KOPT-K1 (cell line): ENCODE measurements around the gene CPNE1.
A peak's percentile ranks its signal among the peaks of the same experiment; 100 is the strongest.
"Not testable (repeated sequence)": the region's sequence is repeated elsewhere in the genome, so short reads cannot be mapped to it uniquely, and the experiment has no call there.

Experiments
- H3K27ac ChIP-seq: fragments of 200-600 bp; sonication (generic); 2 replicates; pipeline ENCODE4 v1.5.1; 2016; ENCODE audit warnings: antibody characterized with exemption, mild to moderate bottlenecking, low read depth, low read length; ENCODE audit not compliant: poor library complexity, severe bottlenecking
- H3K36me3 ChIP-seq: fragments of 200-600 bp; sonication (generic); 2 replicates; pipeline ENCODE4 v1.5.1; 2017; ENCODE audit warnings: antibody characterized with exemption, mild to moderate bottlenecking, low read length, moderate library complexity; ENCODE audit not compliant: insufficient read depth
- H3K9me3 ChIP-seq: fragments of 200-600 bp; sonication (generic); 2 replicates; pipeline ENCODE4 v1.5.1; 2017; ENCODE audit warnings: antibody characterized with exemption, low read length, mild to moderate bottlenecking; ENCODE audit not compliant: insufficient read depth, poor library complexity, severe bottlenecking

The CPNE1 gene

GRCh38 chr20:35700625-35701148, 36.0 kb upstream of the CPNE1 start:
- Histone ChIP-seq H3K27ac (no peak overlapping the region), H3K9me3 (no peaks in the 10 kb centered on the region), H3K36me3 (peaks cover 54% of the 10 kb centered on the region)

- H3K36me3 ChIP-seq: peaks cover 53% of the 10 kb centered on the region
- H3K27ac ChIP-seq: peak overlapping the region; percentile 84
- no peaks in the 10 kb centered on the region for H3K9me3 ChIP-seq
Observed at GRCh38 chr20:35699957-35700624, 35.4 kb upstream of the CPNE1 start.

GRCh38 chr20:35699127-35699956, 34.6 kb upstream of the CPNE1 start, which contains the start of the genes NFS1 and ROMO1:
Gene NFS1 (minus strand): TSS chr20:35699352. CDS start chr20:35699288, 64 bp downstream.
Gene ROMO1 (plus strand): TSS chr20:35699405. CDS start chr20:35699633, 228 bp downstream.
- Histone ChIP-seq H3K27ac (peak within 1 kb of the TSS; percentile 84), H3K9me3 (no peaks in the 10 kb centered on the region), H3K36me3 (peaks cover 53% of the 10 kb centered on the region)

- Histone ChIP-seq H3K36me3 (peaks cover 52% of the 10 kb centered on the region), H3K27ac (peak overlapping the region; percentile 84), H3K9me3 (no peaks in the 10 kb centered on the region)
Observed at GRCh38 chr20:35698298-35699126, 33.8 kb upstream of the CPNE1 start.

- Histone ChIP-seq H3K9me3 (no peaks in the 10 kb centered on the region), H3K36me3 (peaks cover 50% of the 10 kb centered on the region), H3K27ac (peak overlapping the region; percentile 84)
Observed at GRCh38 chr20:35697696-35698297, 33.1 kb upstream of the CPNE1 start.

GRCh38 chr20:35695978-35696377, 31.3 kb upstream of the CPNE1 start:
- H3K36me3 ChIP-seq: peaks cover 46% of the 10 kb centered on the region
- no peaks in the 10 kb centered on the region for H3K9me3 ChIP-seq
- H3K27ac ChIP-seq: no peak overlapping the region

GRCh38 chr20:35695245-35695749, 30.6 kb upstream of the CPNE1 start:
- Histone ChIP-seq H3K9me3 (no peaks in the 10 kb centered on the region), H3K36me3 (peaks cover 45% of the 10 kb centered on the region), H3K27ac (no peak overlapping the region)

- Histone ChIP-seq H3K36me3 (peaks cover 82% of the 10 kb centered on the region), H3K27ac (no peak overlapping the region), H3K9me3 (no peaks in the 10 kb centered on the region)
Observed at GRCh38 chr20:35690265-35690664, 25.6 kb upstream of the CPNE1 start.

- not testable (repeated sequence) for H3K9me3 ChIP-seq, H3K27ac ChIP-seq
- peaks cover 59% of the 10 kb centered on the region for H3K36me3 ChIP-seq
Observed at GRCh38 chr20:35686872-35687271, 22.2 kb upstream of the CPNE1 start.

- H3K9me3 ChIP-seq, H3K27ac ChIP-seq: not testable (repeated sequence)
- peaks cover 56% of the 10 kb centered on the region for H3K36me3 ChIP-seq
Observed at GRCh38 chr20:35685368-35685767, 20.7 kb upstream of the CPNE1 start.

GRCh38 chr20:35681960-35682359, 17.3 kb upstream of the CPNE1 start:
- Histone ChIP-seq H3K27ac (no peak overlapping the region), H3K36me3 (peaks cover 41% of the 10 kb centered on the region), H3K9me3 (no peaks in the 10 kb centered on the region)

GRCh38 chr20:35680452-35681183, 15.9 kb upstream of the CPNE1 start:
- Histone ChIP-seq H3K27ac (no peak overlapping the region), H3K36me3 (peaks cover 36% of the 10 kb centered on the region), H3K9me3 (no peaks in the 10 kb centered on the region)

- H3K36me3 ChIP-seq: peaks cover 73% of the 10 kb centered on the region
- H3K9me3 ChIP-seq: no peaks in the 10 kb centered on the region
- no peak overlapping the region for H3K27ac ChIP-seq
Observed at GRCh38 chr20:35674921-35675320, 10.2 kb upstream of the CPNE1 start.

- Histone ChIP-seq H3K27ac (no peak overlapping the region), H3K9me3 (no peaks in the 10 kb centered on the region), H3K36me3 (peaks cover 76% of the 10 kb centered on the region)
Observed at GRCh38 chr20:35673884-35674283, 9.2 kb upstream of the CPNE1 start.
